Endothelial cell of umbilical vein (primary cell): ENCODE results near the gene FBXO4. TPM values are rescaled to one million over a fixed set of nuclear protein-coding genes. Genes with fewer than 3 reads are reported as not detected.

Experiments used
- BruUV-seq: library from RNA; stranded (reverse); fragments of 400-500 nt; replicated peaks from 2 replicates; lab custom pipeline; 2021; lab: Mats Ljungman, UMichigan
- CTCF ChIA-PET: fragments of 300-600, 350-600 bp; sonication (Branson Sonifier 250); formaldehyde crosslinking; loops from one replicate; lab custom pipeline; 2021; ENCODE audit warnings: antibody characterized with exemption, inconsistent platforms; lab: Charles Lee
- POLR2A ChIA-PET: fragments of 300-600, 350-600 bp; sonication (Branson Sonifier 250); formaldehyde crosslinking; loops from one replicate; lab custom pipeline; 2021; ENCODE audit warnings: antibody characterized with exemption, inconsistent platforms; lab: Charles Lee
- DNase-seq: peaks from one replicate; pipeline ENCODE4 v3.0.0-alpha.2; 2011; ENCODE audit warnings: low read depth, low spot score
- FAIRE-seq: peaks from 2 replicates; lab custom pipeline; 2011; peaks lifted over from hg19 to GRCh38; lab: Jason Lieb, UNC
- H2AFZ ChIP-seq: 2 replicates; pipeline ENCODE4 v1.6.0; 2012; ENCODE audit warnings: low read depth, low read length, control low read depth, inconsistent platforms
- H3K27ac ChIP-seq: 2 replicates; pipeline ENCODE4 v1.5.1; 2011; ENCODE audit warnings: low read depth, mild to moderate bottlenecking, control low read depth, low read length, moderate library complexity; ENCODE audit not compliant: insufficient read depth
- H3K27me3 ChIP-seq, 2 experiments: 2 replicates each; pipeline versions ENCODE4 v1.6.0 to v1.6.1; 2011; ENCODE audit warnings: low read length in 2 of 2, mixed read lengths in 1 of 2; ENCODE audit not compliant: control insufficient read depth in 2 of 2, insufficient read depth in 2 of 2
- H3K36me3 ChIP-seq, 2 experiments: 2 replicates in 1 of 2; 3 replicates in 1 of 2; pipeline ENCODE4 v1.5.1; 2011; ENCODE audit warnings: low read length in 2 of 2, mild to moderate bottlenecking in 1 of 2, moderate library complexity in 1 of 2; ENCODE audit not compliant: control insufficient read depth in 2 of 2, insufficient read depth in 2 of 2; ENCODE audit errors: extremely low read depth in 1 of 2
- H3K4me1 ChIP-seq: 3 replicates; pipeline ENCODE4 v1.5.1; 2011; ENCODE audit warnings: mild to moderate bottlenecking, low read length; ENCODE audit not compliant: control insufficient read depth, insufficient read depth; ENCODE audit errors: extremely low read depth
- H3K4me2 ChIP-seq: 2 replicates; pipeline ENCODE4 v1.6.1; 2011; ENCODE audit warnings: low read length, control low read depth, mixed read lengths; ENCODE audit not compliant: insufficient read depth
- H3K4me3 ChIP-seq, 3 experiments: fragments of 200-600 bp in 1 of 3; sonication (generic), shearing (Covaris generic) in 1 of 3; replicated peaks in 1 of 3; 2 replicates each; pipeline ENCODE4 v1.5.1; 2011 to 2016; ENCODE audit warnings: control low read depth in 3 of 3, low read length in 3 of 3, mild to moderate bottlenecking in 2 of 3, inconsistent platforms in 1 of 3, low read depth in 1 of 3, moderate library complexity in 1 of 3; ENCODE audit not compliant: insufficient read depth in 1 of 3
- H3K79me2 ChIP-seq: 2 replicates; pipeline ENCODE4 v1.6.0; 2012; ENCODE audit warnings: low read length, inconsistent platforms; ENCODE audit not compliant: control insufficient read depth, insufficient read depth
- H3K9ac ChIP-seq: replicated peaks from 2 replicates; pipeline ENCODE3; 2011; ENCODE audit warnings: low read length, control low read depth; ENCODE audit not compliant: insufficient read depth; ENCODE audit errors: extremely low read depth
- H3K9me1 ChIP-seq: replicated peaks from 3 replicates; pipeline ENCODE4 v1.6.0; 2011; ENCODE audit warnings: mild to moderate bottlenecking, low read length; ENCODE audit not compliant: control insufficient read depth, insufficient read depth; ENCODE audit errors: extremely low read depth
- H3K9me3 ChIP-seq: replicated peaks from 2 replicates; pipeline ENCODE4 v1.5.1; 2012; ENCODE audit warnings: low read length, inconsistent platforms; ENCODE audit not compliant: control insufficient read depth, insufficient read depth
- H4K20me1 ChIP-seq: replicated peaks from 2 replicates; pipeline ENCODE3; 2011; ENCODE audit warnings: mild to moderate bottlenecking, low read length; ENCODE audit not compliant: control insufficient read depth, insufficient read depth; ENCODE audit errors: extremely low read depth
- CTCF ChIP-seq, 2 donors: IDR thresholded peaks; 1 replicate in 1 of 2; 2 replicates in 1 of 2; pipeline ENCODE4 v1.5.1; 2011; ENCODE audit warnings: low read length in 2 of 2, mild to moderate bottlenecking in 2 of 2, moderate library complexity in 2 of 2, control low read depth in 1 of 2, inconsistent platforms in 1 of 2, low read depth in 1 of 2; ENCODE audit not compliant: insufficient read depth in 1 of 2; ENCODE audit errors: extremely low read depth in 1 of 2
- EZH2 ChIP-seq: IDR thresholded peaks from 2 replicates; pipeline ENCODE4 v1.6.1; 2012; ENCODE audit warnings: borderline replicate concordance, low read depth, mild to moderate bottlenecking, moderate library complexity, low read length, inconsistent platforms; ENCODE audit not compliant: severe bottlenecking
- FOS ChIP-seq: IDR thresholded peaks from 2 replicates; pipeline ENCODE4 v1.6.1; 2011; ENCODE audit warnings: mild to moderate bottlenecking, low read length, moderate library complexity, borderline replicate concordance; ENCODE audit not compliant: insufficient read depth
- GATA2 ChIP-seq: IDR thresholded peaks from 2 replicates; pipeline ENCODE4 v1.7.0; 2011; ENCODE audit warnings: low read depth, mild to moderate bottlenecking, moderate library complexity, mixed read lengths, low read length; ENCODE audit not compliant: insufficient read length, insufficient read depth
- JUN ChIP-seq: IDR thresholded peaks from 2 replicates; pipeline ENCODE4 v1.6.1; 2011; ENCODE audit warnings: borderline replicate concordance, low read depth; ENCODE audit not compliant: insufficient read length, insufficient read depth
- MAX ChIP-seq: IDR thresholded peaks from 2 replicates; pipeline ENCODE4 v1.6.1; 2011; ENCODE audit not compliant: insufficient read depth, insufficient read length
- MYC ChIP-seq: IDR thresholded peaks from one replicate; pipeline ENCODE4 v1.6.1; 2011; ENCODE audit warnings: mild to moderate bottlenecking, low read depth, low read length
- POLR2A ChIP-seq: IDR thresholded peaks from 2 replicates; pipeline ENCODE4 v1.6.1; 2012; ENCODE audit warnings: low read depth, mild to moderate bottlenecking, control low read depth, low read length
- POLR2AphosphoS5 ChIP-seq: IDR thresholded peaks from 2 replicates; pipeline ENCODE4 v1.6.1; 2012; ENCODE audit warnings: low read depth, mild to moderate bottlenecking, control low read depth, low read length, moderate library complexity; ENCODE audit not compliant: insufficient read depth
- dilution Hi-C: fragments of 300-500 bp; cut with MboI; formaldehyde crosslinking; loops from one replicate; pipeline ENCODE4 v1.15.0; 2019; ENCODE audit warnings: low sequenced_read_pairs; ENCODE audit not compliant: extremely low pct_ligation_motif_present
- intact Hi-C: fragments of 100-400 bp; cut with micrococcal nuclease; formaldehyde crosslinking; loops from one replicate; pipeline ENCODE4 v1.10.0; 2022
- polyA plus RNA-seq, 4 experiments: library from polyadenylated mRNA; depleted of rRNA in 3 of 4; stranded (reverse) in 3 of 4; unstranded in 1 of 4; fragments of >200 nt; gene quantifications; 2 replicates each; pipeline versions ENCODE4 v1.2.1 to v1.2.3, GENCODE V29; 2011 to 2012; ENCODE audit warnings: missing spikeins in 1 of 4
- total RNA-seq: library from RNA; stranded (reverse); gene quantifications from 2 replicates; pipeline ENCODE4 v1.2.3, GENCODE V29; 2021

The FBXO4 gene
- total and polyA plus RNA-seq, 2 donors (not counting 3 experiments of a cell fraction or from before 2014, with no cell fraction given), result 4.4 to 7.7 TPM

- DNase-seq, result no peak
- Histone ChIP-seq H2AFZ (no peak overlapping the region), H3K4me2 (no peak overlapping the region), H3K27me3 (no peaks in the 10 kb centered on the region), H3K9ac (no peak overlapping the region), H3K79me2 (peaks cover 19% of the 10 kb centered on the region), H3K36me3 (peaks cover 3 to 5% of the 10 kb centered on the region in 2 experiments), H3K27ac (no peak overlapping the region), H3K9me1 (no peaks in the 10 kb centered on the region), H4K20me1 (no peaks in the 10 kb centered on the region), H3K4me3 (no peak overlapping the region), H3K9me3 (no peaks in the 10 kb centered on the region), H3K4me1 (peaks cover 14% of the 10 kb centered on the region)
- no TSS peak for BruUV-seq
- ChIA-PET CTCF (interaction anchor here (1.5 kb wide), 1 partner anchor 19 kb away, joined by 4 read pairs; the partner anchor contains the start of gene FBXO4), POLR2A (no interaction called here)
- intact Hi-C loops (loop anchor here (10.0 kb wide), 1 partner anchor 1409 kb away; the partner anchor contains the start of gene HMGCS1), dilution Hi-C loops (no loop called here)
- FAIRE-seq, result no peak
- TF ChIP-seq CTCF (IDR thresholded peaks at IDR 0.05; ENCODE audit: extremely low read depth in 1 of 2, insufficient read depth in 1 of 2, low read depth in 1 of 2, low read length in 2 of 2), result no peak
- TF ChIP-seq FOS, result no peak
- TF ChIP-seq MAX, result no peak
- TF ChIP-seq JUN, result no peak
- no peak for TF ChIP-seq POLR2A
- TF ChIP-seq EZH2, result no peak
- no peak for TF ChIP-seq MYC
- no peak for TF ChIP-seq POLR2AphosphoS5
- TF ChIP-seq GATA2, result no peak
These were observed 18.9 kb upstream of the FBXO4 start for GRCh38 chr5:41906151-41906550.
